NCI-H82 treated with DMSO at 0.1 percent for 48 hours (cell line): ENCODE data around the gene PTPRE.
"Not testable (repeated sequence)": the region's sequence is repeated elsewhere in the genome, so short reads cannot be mapped to it uniquely, and the experiment has no call there.

Experiments
- DNase-seq: peaks from one replicate; lab custom pipeline; 2025; ENCODE audit not compliant: unreplicated experiment; lab: John Stamatoyannopoulos, UW

PTPRE gene

DNA sequence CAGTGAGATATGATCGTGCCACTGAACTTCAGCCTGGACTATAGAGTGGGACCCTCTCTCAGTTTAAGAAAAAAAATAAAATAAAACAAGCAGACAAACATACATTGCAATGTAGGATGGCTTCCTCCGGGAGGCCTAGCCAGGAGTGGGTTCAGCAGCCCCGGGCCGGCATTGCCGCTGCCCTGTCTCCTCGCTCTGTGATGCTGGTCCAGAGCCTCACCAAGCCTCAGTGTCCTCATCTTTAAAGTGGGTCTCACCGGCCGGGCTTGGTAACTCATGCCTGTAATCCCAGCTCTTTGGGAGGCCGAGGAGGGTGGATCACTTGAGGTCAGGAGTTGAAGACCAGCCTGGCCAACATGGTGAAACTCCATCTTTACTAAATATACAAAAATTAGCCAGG, 71.6 kb downstream of the PTPRE start:
- no peak for DNase-seq

- DNase-seq: no peak
Measured at GRCh38 chr10:127979045-127979444, 72.1 kb downstream of the PTPRE start.

GRCh38 chr10:127979566-127979965, 72.7 kb downstream of the PTPRE start:
- no peak for DNase-seq

DNA sequence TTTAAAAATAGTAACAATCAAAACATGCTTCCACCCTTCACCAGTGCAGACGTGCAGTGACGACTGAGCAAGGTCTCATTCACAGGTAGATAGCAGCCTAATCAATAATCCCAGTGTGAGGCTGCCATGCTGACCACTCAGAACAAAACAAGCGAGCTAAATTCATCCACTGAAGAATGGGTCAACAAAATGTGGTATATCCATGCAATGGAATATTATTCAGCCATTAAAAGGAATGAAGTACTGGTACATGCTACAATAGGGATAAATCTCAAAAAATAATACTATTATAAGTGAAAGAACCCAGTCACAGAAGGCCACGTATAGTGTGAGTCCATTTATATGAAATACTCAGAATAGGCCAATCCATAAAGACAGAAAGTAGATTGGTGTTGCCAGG, 74.0 kb downstream of the PTPRE start:
- no peak for DNase-seq

GRCh38 chr10:127982601-127983000, 75.7 kb downstream of the PTPRE start:
- DNase-seq: no peak

GRCh38 chr10:127983344-127984100, 76.6 kb downstream of the PTPRE start:
- no peak for DNase-seq

GRCh38 chr10:127984945-127985344, 78.0 kb downstream of the PTPRE start:
- DNase-seq: no peak

DNA sequence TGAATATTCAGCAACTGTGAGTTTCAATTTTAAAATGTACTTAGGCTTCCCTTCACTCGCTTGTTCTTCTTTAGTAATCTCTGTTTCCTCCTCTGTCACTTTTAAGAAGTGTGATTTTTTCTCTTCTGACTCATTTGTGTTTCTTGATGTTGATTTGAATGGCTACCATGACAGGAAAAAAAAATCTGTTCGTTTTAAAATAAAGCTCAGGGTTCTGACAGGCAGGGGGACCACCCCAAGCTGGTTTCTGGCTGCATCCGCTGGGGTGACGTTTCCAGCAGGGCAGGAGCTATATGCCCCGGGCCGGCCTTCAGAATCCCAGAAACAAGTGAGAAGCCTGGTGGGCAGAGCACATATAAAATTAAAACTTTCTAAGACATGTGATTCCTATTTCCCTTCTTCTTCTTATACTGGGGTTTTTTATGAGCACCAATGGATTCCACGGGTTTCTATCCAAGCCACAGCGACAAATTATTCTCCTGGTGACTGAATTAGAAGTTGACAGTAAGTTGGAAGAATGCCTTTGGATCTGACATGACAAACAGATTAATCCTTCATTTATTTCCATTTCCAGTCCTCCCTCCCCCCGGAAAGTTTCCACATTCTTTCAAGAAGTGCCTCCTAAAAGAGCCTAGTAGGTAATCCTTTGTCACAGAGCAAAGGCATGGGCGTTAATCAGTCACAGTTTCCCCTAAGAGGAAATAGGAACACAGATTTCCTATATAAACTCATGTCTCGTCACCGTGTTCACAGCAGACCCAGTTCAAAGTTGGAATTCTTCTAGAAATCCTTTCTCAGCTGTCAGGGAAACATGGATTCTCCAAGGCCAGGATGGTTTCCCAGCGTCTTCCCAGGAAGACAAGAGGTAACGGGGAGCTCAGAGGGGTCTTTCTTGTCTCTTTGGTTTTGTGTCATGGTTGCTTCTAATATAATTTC, 79.9 kb downstream of the PTPRE start:
- DNase-seq: no peak

- no peak for DNase-seq
Measured at GRCh38 chr10:127987467-127988380, 80.8 kb downstream of the PTPRE start.

GRCh38 chr10:127989481-127990012, 82.6 kb downstream of the PTPRE start:
- no peak for DNase-seq

DNA sequence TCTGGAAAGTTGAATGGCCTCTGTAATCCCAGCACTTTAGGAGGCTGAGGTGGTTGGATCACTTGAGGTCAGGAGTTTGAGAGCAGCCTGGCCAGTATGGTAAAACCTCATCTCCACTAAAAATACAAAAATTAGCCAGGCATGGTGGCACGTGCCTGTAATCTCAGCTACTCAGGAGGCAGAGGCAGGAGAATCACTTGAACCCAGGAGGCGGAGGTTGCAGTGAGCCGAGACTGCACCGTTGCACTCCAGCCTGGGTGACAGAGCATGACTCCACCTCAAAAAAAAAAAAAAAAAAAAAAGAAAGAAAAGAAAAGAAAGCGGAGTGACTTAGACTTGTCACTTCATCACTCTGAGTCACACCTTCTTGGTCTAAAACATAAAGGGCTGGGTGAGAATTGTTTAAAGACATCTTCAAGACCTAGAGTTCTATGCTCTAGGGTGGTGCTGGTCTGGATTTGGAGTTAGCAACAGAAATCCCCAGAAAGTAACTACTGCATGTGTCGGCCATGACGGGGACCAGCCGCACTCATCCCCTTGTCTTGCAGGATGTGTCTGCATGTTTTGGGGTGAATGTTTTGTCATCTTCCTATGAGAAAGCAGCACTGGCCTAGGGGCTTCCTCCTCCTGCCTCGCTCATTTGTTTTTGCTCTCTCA, 83.4 kb downstream of the PTPRE start:
- DNase-seq: not testable (repeated sequence)

DNA sequence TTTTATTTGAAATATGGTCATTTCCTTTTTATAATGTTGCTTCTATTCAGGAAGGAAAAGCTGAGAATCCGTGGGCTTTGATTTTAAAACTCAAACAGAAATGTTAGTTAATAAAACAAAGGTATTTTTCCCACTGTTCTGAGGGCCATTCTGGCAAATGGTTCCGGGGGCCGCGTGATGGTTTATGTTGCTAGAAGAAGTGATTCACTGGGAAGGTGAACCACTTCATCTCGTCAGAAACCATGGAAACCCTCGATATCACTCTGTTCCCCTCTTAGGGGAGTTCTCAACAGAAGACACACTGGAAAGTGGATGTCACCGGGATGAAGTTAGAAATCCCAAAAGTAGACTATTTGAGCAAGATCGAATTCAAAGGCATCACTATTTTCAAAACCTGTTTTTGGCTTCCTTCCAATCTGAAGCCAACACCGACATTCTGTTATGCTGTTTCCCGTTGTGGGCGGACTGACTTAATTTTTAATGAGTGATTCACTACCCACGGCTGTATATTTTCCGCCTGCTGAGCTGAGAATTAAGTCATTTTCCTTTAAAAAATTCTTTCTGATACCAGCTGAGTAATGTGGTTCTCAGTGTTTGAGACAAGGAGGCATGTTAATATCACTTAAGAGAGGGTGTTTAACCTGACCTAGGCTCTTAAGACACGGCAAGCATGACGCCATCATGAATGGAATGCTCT, 84.1 kb downstream of the PTPRE start:
- no peak for DNase-seq

GRCh38 chr10:127991543-127992255, 84.8 kb downstream of the PTPRE start:
- DNase-seq: no peak

GRCh38 chr10:127992376-127992775, 85.5 kb downstream of the PTPRE start:
- no peak for DNase-seq

DNA sequence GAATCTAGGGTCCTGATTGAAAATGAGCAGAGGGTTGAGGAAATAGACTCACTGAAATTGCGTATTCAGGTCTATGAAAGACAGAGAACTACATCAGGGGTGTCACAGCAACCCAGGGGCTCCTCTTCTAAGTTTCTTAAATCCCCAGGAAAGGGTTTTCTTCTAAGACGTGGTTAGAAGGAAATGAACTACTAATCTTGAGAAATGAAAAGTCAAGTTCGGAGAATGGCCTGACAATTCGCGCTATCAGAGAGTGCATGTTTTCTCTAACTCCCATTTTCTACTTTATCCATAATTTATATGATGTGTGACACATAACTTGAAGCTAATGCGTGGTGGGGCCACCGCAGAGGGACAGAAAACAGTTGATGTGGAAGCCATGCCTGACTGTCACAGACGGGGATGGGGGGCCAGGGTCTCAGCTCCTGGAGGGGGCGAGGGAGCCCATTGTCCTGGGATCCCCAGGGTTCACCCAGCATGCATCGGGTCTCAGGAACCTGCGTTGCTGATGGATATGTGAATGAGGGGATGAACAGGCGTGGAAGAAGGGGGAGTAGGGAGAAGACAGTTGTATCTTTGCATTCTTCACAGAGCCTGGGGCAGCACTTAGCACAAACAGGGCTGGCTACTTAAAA, 86.3 kb downstream of the PTPRE start:
- DNase-seq: no peak

GRCh38 chr10:127995939-127996338, 89.0 kb downstream of the PTPRE start:
- DNase-seq: no peak

DNA sequence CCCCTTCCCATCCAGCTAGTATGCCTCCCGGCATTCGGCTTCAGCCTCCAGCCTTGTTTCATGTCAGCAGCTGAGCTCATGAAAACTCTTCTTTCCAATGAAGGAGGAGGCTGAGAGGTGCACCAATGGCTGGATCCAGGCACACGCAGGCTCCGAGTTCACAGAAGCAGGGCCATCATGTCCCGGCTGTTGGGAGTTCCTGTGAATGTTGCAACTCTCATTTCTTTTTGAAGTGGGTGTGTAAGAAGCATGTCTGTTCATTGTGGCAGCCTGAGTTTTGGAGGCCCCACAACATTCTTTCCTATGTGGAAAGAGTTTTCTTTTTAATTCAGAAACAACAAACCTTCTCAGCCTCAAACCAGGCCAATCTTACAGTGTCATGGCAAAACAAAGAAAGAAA, 89.7 kb downstream of the PTPRE start:
- no peak for DNase-seq

- DNase-seq: no peak
Measured at GRCh38 chr10:127997271-127997670, 90.4 kb downstream of the PTPRE start.

GRCh38 chr10:127997937-127998336, 91.0 kb downstream of the PTPRE start:
- DNase-seq: no peak
